Measurements from ENCODE around the gene NUB1.

Gene NUB1

GRCh38 chr7:151315038-151315655, 26.5 kb upstream of the NUB1 start:
- DNase-seq, result peak; percentile 56

GRCh38 chr7:151316896-151317295, 24.7 kb upstream of the NUB1 start:
- DNase-seq, result no peak

- no peak for DNase-seq
Measured at GRCh38 chr7:151317936-151318335, 23.7 kb upstream of the NUB1 start.

GRCh38 chr7:151319189-151319588, 22.4 kb upstream of the NUB1 start:
- no peak for DNase-seq

- no peak for DNase-seq
Measured at GRCh38 chr7:151320263-151320845, 21.3 kb upstream of the NUB1 start.

- DNase-seq, result no peak
Measured at GRCh38 chr7:151321341-151321740, 20.3 kb upstream of the NUB1 start.

GRCh38 chr7:151322906-151323305, 18.7 kb upstream of the NUB1 start:
- DNase-seq, result no peak

GRCh38 chr7:151327022-151327421, 14.6 kb upstream of the NUB1 start:
- no peak for DNase-seq

- no peak for DNase-seq
Measured at GRCh38 chr7:151327659-151328058, 14.0 kb upstream of the NUB1 start.

GRCh38 chr7:151330181-151330580, 11.4 kb upstream of the NUB1 start:
- no peak for DNase-seq

- no peak for DNase-seq
Measured at GRCh38 chr7:151330661-151331060, 11.0 kb upstream of the NUB1 start.

GRCh38 chr7:151334628-151335027, 7.0 kb upstream of the NUB1 start:
- no peak for DNase-seq

GRCh38 chr7:151336027-151336708, 5.4 kb upstream of the NUB1 start:
- no peak for DNase-seq

GRCh38 chr7:151337346-151337745, 4.3 kb upstream of the NUB1 start:
- DNase-seq, result no peak

GRCh38 chr7:151338809-151339208, 2.8 kb upstream of the NUB1 start:
- no peak for DNase-seq

- no peak for DNase-seq
Measured at GRCh38 chr7:151339651-151340382, 1.8 kb upstream of the NUB1 start.

- no peak for DNase-seq
Measured at GRCh38 chr7:151340794-151341356, 737 bp upstream of the NUB1 start.

- no peak for DNase-seq
Measured at GRCh38 chr7:151342102-151342646, 562 bp downstream of the NUB1 start.

GRCh38 chr7:151342811-151343210, 1.2 kb downstream of the NUB1 start:
- no peak for DNase-seq

GRCh38 chr7:151343516-151343915, 1.9 kb downstream of the NUB1 start:
- DNase-seq, result no peak

- no peak for DNase-seq
Measured at GRCh38 chr7:151345576-151346469, 4.2 kb downstream of the NUB1 start.

GRCh38 chr7:151346470-151346769, 4.8 kb downstream of the NUB1 start:
- no peak for DNase-seq
